K562 (cell line): ENCODE data around the gene ZFR2. TPM values are rescaled to one million over a fixed set of nuclear protein-coding genes. Genes with fewer than 3 reads are reported as not detected.

Experiments used
- ATAC-seq: fragments of 200-7000 bp; cut with Tn5 transposase; 3 replicates; pipeline ENCODE4 v1.9.1; 2020; ENCODE audit warnings: moderate library complexity
- BruUV-seq: library from RNA; stranded (reverse); fragments of 400-500 nt; replicated peaks from 2 replicates; lab custom pipeline; 2021; lab: Mats Ljungman, UMichigan
- CTCF ChIA-PET: fragments of 300-600 bp; formaldehyde crosslinking; extraction: SDS; loops from one replicate; lab custom pipeline; 2021; ENCODE audit warnings: low intra/inter-chr PET ratio; lab: Yijun Ruan, JAX
- POLR2A ChIA-PET: fragments of 300-600, 350-650 bp; sonication (Branson Sonifier 250); formaldehyde crosslinking; extraction: SDS; loops from one replicate; lab custom pipeline; 2021; ENCODE audit warnings: antibody characterized with exemption, inconsistent platforms; lab: Yijun Ruan, JAX
- DNase-seq, 4 experiments: peaks; one replicate each; pipeline versions ENCODE4 v3.0.0 to v3.0.0-alpha.2; 2011 to 2018; ENCODE audit warnings: low spot score in 3 of 4, mixed read lengths in 3 of 4; ENCODE audit errors: extremely low read depth in 1 of 4
- FAIRE-seq: peaks from 2 replicates; lab custom pipeline; 2011; peaks lifted over from hg19 to GRCh38; lab: Jason Lieb, UNC
- H2AFZ ChIP-seq: 2 replicates; pipeline ENCODE4 v1.6.0; 2011; ENCODE audit warnings: low read depth, low read length, control low read depth, inconsistent platforms
- H3K27ac ChIP-seq: fragments of 200-600 bp; 3 replicates; pipeline ENCODE4 v1.8.0; 2011; ENCODE audit warnings: low read depth, mild to moderate bottlenecking, control low read depth, inconsistent platforms, low read length, moderate library complexity, mixed read lengths; ENCODE audit errors: extremely low read depth
- H3K27me3 ChIP-seq, 2 experiments: fragments of 300-600 bp in 1 of 2; 2 replicates in 1 of 2; 3 replicates in 1 of 2; pipeline versions ENCODE4 v1.6.0 to v1.8.0; 2011; ENCODE audit warnings: inconsistent platforms in 2 of 2, low read length in 2 of 2, mild to moderate bottlenecking in 1 of 2, mixed read lengths in 1 of 2, moderate library complexity in 1 of 2; ENCODE audit not compliant: control insufficient read depth in 2 of 2, insufficient read depth in 2 of 2
- H3K36me3 ChIP-seq: fragments of 300-600 bp; 3 replicates; pipeline ENCODE4 v1.8.0; 2011; ENCODE audit warnings: mild to moderate bottlenecking, low read length, inconsistent platforms; ENCODE audit not compliant: control insufficient read depth, insufficient read depth
- H3K4me1 ChIP-seq, 2 experiments: fragments of 200-600 bp in 1 of 2; replicated peaks in 1 of 2; 2 replicates in 1 of 2; 3 replicates in 1 of 2; pipeline versions ENCODE4 v1.5.1 to v1.8.0; 2011; ENCODE audit warnings: inconsistent platforms in 2 of 2, low read length in 2 of 2, mild to moderate bottlenecking in 1 of 2, mixed read lengths in 1 of 2, moderate library complexity in 1 of 2; ENCODE audit not compliant: control insufficient read depth in 2 of 2, insufficient read depth in 2 of 2
- H3K4me2 ChIP-seq: 2 replicates; pipeline ENCODE4 v1.6.1; 2011; ENCODE audit warnings: low read length, control low read depth, inconsistent platforms, mixed read lengths; ENCODE audit not compliant: insufficient read depth
- H3K4me3 ChIP-seq: fragments of 200-600 bp; sonication (generic), shearing (Covaris generic); 2 replicates; pipeline ENCODE4 v1.5.1; 2016; ENCODE audit warnings: control low read depth, inconsistent platforms
- H3K79me2 ChIP-seq: fragments of 200-600 bp; 3 replicates; pipeline ENCODE4 v1.8.0; 2011; ENCODE audit warnings: low read length, inconsistent platforms; ENCODE audit not compliant: control insufficient read depth, insufficient read depth
- H3K9ac ChIP-seq, 2 experiments: 2 replicates each; pipeline versions ENCODE4 v1.6.0 to v1.6.1; 2011; ENCODE audit warnings: low read depth in 2 of 2, low read length in 2 of 2, control low read depth in 1 of 2, inconsistent platforms in 1 of 2, mild to moderate bottlenecking in 1 of 2, mixed read lengths in 1 of 2; ENCODE audit not compliant: insufficient read depth in 1 of 2
- H3K9me1 ChIP-seq: one replicate; pipeline ENCODE4 v1.6.0; 2011; ENCODE audit warnings: inconsistent platforms, mild to moderate bottlenecking, low read length, moderate library complexity; ENCODE audit not compliant: control insufficient read depth, insufficient read depth
- H3K9me3 ChIP-seq: replicated peaks from 2 replicates; pipeline ENCODE4 v1.5.1; 2011; ENCODE audit warnings: low read depth, low read length, inconsistent platforms; ENCODE audit not compliant: control insufficient read depth, insufficient read depth
- H4K20me1 ChIP-seq: replicated peaks from 2 replicates; pipeline ENCODE4 v1.6.1; 2011; ENCODE audit warnings: low read length, inconsistent platforms, mixed read lengths; ENCODE audit not compliant: control insufficient read depth, insufficient read depth
- BCOR ChIP-seq: fragments of 450-650 bp; IDR thresholded peaks from 2 replicates; pipeline ENCODE4 v1.6.1; 2016
- CBX1 ChIP-seq: sonication (generic); IDR thresholded peaks from 2 replicates; pipeline ENCODE4 v1.6.1; 2016; ENCODE audit warnings: antibody characterized with exemption, low read depth, mild to moderate bottlenecking
- CBX3 ChIP-seq, 2 experiments: IDR thresholded peaks; 1 replicate in 1 of 2; 2 replicates in 1 of 2; pipeline ENCODE4 v1.6.1; 2012; ENCODE audit warnings: inconsistent platforms in 2 of 2, low read length in 2 of 2, borderline replicate concordance in 1 of 2, control low read depth in 1 of 2
- ESRRA ChIP-seq: fragments of 450-650 bp; IDR thresholded peaks from 2 replicates; pipeline ENCODE4 v1.6.1; 2014; ENCODE audit warnings: low read depth, mild to moderate bottlenecking, moderate library complexity, borderline replicate concordance
- ETV6 ChIP-seq, 3 experiments: fragments of 150-350 bp in 1 of 3; sonication (generic) in 1 of 3; formaldehyde crosslinking in 1 of 3; IDR thresholded peaks; 2 replicates each; pipeline versions ENCODE4 v1.6.1 to v1.8.0; 2014 to 2022; ENCODE audit warnings: borderline replicate concordance in 2 of 3, low read depth in 2 of 3, antibody characterized with exemption in 1 of 3, low read length in 1 of 3, mild to moderate bottlenecking in 1 of 3, missing genetic modification reagents in 1 of 3
- KDM1A ChIP-seq, 2 experiments: fragments of 450-650 bp; IDR thresholded peaks; 2 replicates each; pipeline ENCODE4 v1.6.1; 2016; ENCODE audit warnings: mild to moderate bottlenecking in 2 of 2
- RBM25 ChIP-seq: fragments of 200-400 bp; formaldehyde crosslinking; IDR thresholded peaks from 2 replicates; pipeline ENCODE4 v1.6.1; 2018; ENCODE audit warnings: low read length, low read depth, moderate library complexity; ENCODE audit not compliant: severe bottlenecking
- RCOR1 ChIP-seq, 2 experiments: IDR thresholded peaks; 2 replicates each; pipeline ENCODE4 v1.6.1; 2012; ENCODE audit warnings: low read depth in 2 of 2, low read length in 2 of 2, borderline replicate concordance in 1 of 2, improper control_type of control experiment in 1 of 2
- SIX5 ChIP-seq, 2 experiments: IDR thresholded peaks; 2 replicates each; pipeline ENCODE4 v1.6.1; 2011; ENCODE audit warnings: low read length in 2 of 2, borderline replicate concordance in 1 of 2, low read depth in 1 of 2, mild to moderate bottlenecking in 1 of 2, moderate library complexity in 1 of 2; ENCODE audit not compliant: insufficient read depth in 1 of 2
- SMARCA5 ChIP-seq: fragments of 450-650 bp; IDR thresholded peaks from 2 replicates; pipeline ENCODE4 v1.6.1; 2016
- ZBTB7A ChIP-seq: IDR thresholded peaks from 2 replicates; pipeline ENCODE4 v1.6.1; 2011; ENCODE audit warnings: low read depth, mild to moderate bottlenecking, low read length, moderate library complexity, borderline replicate concordance; ENCODE audit not compliant: control insufficient read depth
- ZNF583 ChIP-seq: fragments of 250-450 bp; sonication (Bioruptor Pico); IDR thresholded peaks from 2 replicates; pipeline ENCODE4 v1.4.0; 2020
- WGBS: fragments of 100-300 bp; shearing (Covaris generic); methylation state at CpG from one replicate; pipeline ENCODE4 v1.1.6; 2016; ENCODE audit warnings: low coverage, mixed read lengths; ENCODE audit not compliant: insufficient coverage; ENCODE audit errors: missing lambda C conversion rate; 5-methylcytosine and 5-hydroxymethylcytosine counted together
- in situ Hi-C: fragments of 300-500 bp; cut with MboI; formaldehyde crosslinking; loops from 4 replicates; pipeline ENCODE4 v1.15.0; 2018; ENCODE audit warnings: inconsistent platforms, mixed read lengths
- intact Hi-C: fragments of 100-400 bp; cut with micrococcal nuclease; formaldehyde crosslinking; loops from 2 replicates; pipeline ENCODE4 v1.14.2; 2022
- polyA plus RNA-seq, 8 experiments: library from polyadenylated mRNA; depleted of rRNA in 4 of 8; stranded (reverse) in 5 of 8; unstranded in 3 of 8; fragments of >200 nt; fragmentation: Nextera tagmentation in 2 of 8; fragmentation: Illumina TruSeq in 1 of 8; extraction: Ambion mirVana in 2 of 8; extraction: Trizol in 1 of 8; gene quantifications; 2 replicates each; pipeline versions ENCODE4 v1.2.1 to v1.2.3, GENCODE V29; 2011 to 2014; ENCODE audit warnings: inconsistent platforms in 1 of 8, missing spikeins in 1 of 8
- total RNA-seq, 7 experiments: library from RNA; depleted of rRNA in 6 of 7; stranded (reverse); fragments of >200 nt in 6 of 7; fragmentation: Illumina TruSeq in 2 of 7; extraction: Trizol in 2 of 7; gene quantifications; 2 replicates each; pipeline versions ENCODE4 v1.2.1 to v1.2.3, GENCODE V29; 2011 to 2021; ENCODE audit warnings: low replicate concordance in 1 of 7

The ZFR2 gene
- total and polyA plus RNA-seq, 9 of the 15 experiments (the other 6 are each of a cell fraction or from before 2014, with no cell fraction given), result 0.03 to 0.59 (median 0.07) TPM; not detected in 6

DNA sequence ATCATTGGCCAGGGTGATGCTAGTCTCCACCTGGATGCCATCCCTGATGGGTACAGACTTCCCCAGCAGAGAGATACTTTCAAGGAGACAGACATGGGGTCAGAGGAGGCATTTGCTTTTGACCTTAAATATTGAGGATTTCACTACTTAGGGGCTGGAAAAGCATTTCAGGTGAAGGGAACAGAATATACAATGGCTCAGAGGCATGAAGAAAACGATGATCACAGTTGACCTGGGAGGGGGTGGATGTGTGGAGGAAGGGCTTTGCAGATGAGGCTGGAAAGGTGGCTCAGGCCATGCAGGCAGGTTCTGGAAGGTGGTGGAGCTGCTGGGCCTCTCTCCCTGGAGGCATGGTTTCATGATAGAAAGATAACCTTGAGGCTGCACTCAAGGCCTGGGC is 86.5 kb downstream of the ZFR2 start:
- CTCF ChIA-PET, result no interaction called here
- Histone ChIP-seq H3K9me1 (no peaks in the 10 kb centered on the region), H3K4me1 (peaks cover 0 to 47% of the 10 kb centered on the region in 2 experiments; a peak in 2 of 5 replicates), H3K4me3 (no peak overlapping the region), H4K20me1 (no peaks in the 10 kb centered on the region), H3K9me3 (peaks cover 20% of the 10 kb centered on the region), H3K27ac (no peak overlapping the region), H3K9ac (no peak overlapping the region), H2AFZ (no peak overlapping the region), H3K79me2 (peaks cover 18% of the 10 kb centered on the region), H3K36me3 (peaks cover 28% of the 10 kb centered on the region; the same call in 2 of the 3 replicates), H3K4me2 (no peak overlapping the region), H3K27me3 (no peaks in the 10 kb centered on the region)
- WGBS, result 72% methylated on average over 1 of the region's 1 CpG
- POLR2A ChIA-PET, result interaction anchor here (1.1 kb wide), 1 partner anchor 14 kb away, joined by 3 read pairs; no protein-coding TSS in a partner anchor
- FAIRE-seq (no peak), DNase-seq (no peak), ATAC-seq (no peak)
- in situ Hi-C loops, result no loop called here
- intact Hi-C loops, result loop anchor here (10.0 kb wide), 1 partner anchor 62 kb away; no protein-coding TSS in a partner anchor
- BruUV-seq, result no TSS peak
- TF ChIP-seq CBX3 (IDR thresholded peaks at IDR 0.05; ENCODE audit: borderline replicate concordance in 1 of 2, low read length in 2 of 2), result peak in 1 of 2 experiments; percentile 86; a peak in 1 of 3 replicates
- peak; percentile 78 to 92 for TF ChIP-seq KDM1A (IDR thresholded peaks at IDR 0.05)
- TF ChIP-seq ESRRA, result no peak
- TF ChIP-seq ZNF583 (CRISPR knock-in tag), result no peak
- TF ChIP-seq SMARCA5, result 0 out of 2 replicates have a peak, but pooled peaks have one; percentile 29
- peak; percentile 81 for TF ChIP-seq RBM25
- no peak for TF ChIP-seq ETV6 (IDR thresholded peaks at IDR 0.05; ENCODE audit: borderline replicate concordance in 1 of 2, low read depth in 2 of 2, low read length in 1 of 2)
- TF ChIP-seq ETV6 (CRISPR knock-in tag; IDR thresholded peaks at IDR 0.05; ENCODE audit: borderline replicate concordance), result no peak
- no peak for TF ChIP-seq ZBTB7A
- TF ChIP-seq SIX5 (IDR thresholded peaks at IDR 0.05; ENCODE audit: borderline replicate concordance in 1 of 2, insufficient read depth in 1 of 2, low read depth in 1 of 2, low read length in 2 of 2), result no peak
- peak in 1 of 2 experiments; percentile 60; a peak in 2 of 4 replicates for TF ChIP-seq RCOR1 (IDR thresholded peaks at IDR 0.05; ENCODE audit: borderline replicate concordance in 1 of 2, low read depth in 2 of 2, low read length in 2 of 2)
- peak; percentile 93 for TF ChIP-seq BCOR
- TF ChIP-seq CBX1, result peak; percentile 66; the same call in 1 of the 2 replicates
